OCI-LY7 (cell line): ENCODE measurements around the gene CRHR2. TPM values are rescaled to one million over a fixed set of nuclear protein-coding genes. Genes with fewer than 3 reads are reported as not detected.

ENCODE experiments used
- BruUV-seq: library from RNA; stranded (reverse); fragments of 400-500 nt; replicated peaks from 2 replicates; lab custom pipeline; 2021; lab: Mats Ljungman, UMichigan
- CTCF ChIA-PET: fragments of 300-600 bp; sonication (Branson Sonifier 250); formaldehyde crosslinking; loops from one replicate; lab custom pipeline; 2022; ENCODE audit warnings: antibody characterized with exemption; ENCODE audit not compliant: unreplicated experiment; lab: Charles Lee
- POLR2A ChIA-PET: fragments of 300-600 bp; sonication (Branson Sonifier 250); formaldehyde crosslinking; loops from one replicate; lab custom pipeline; 2022; ENCODE audit warnings: antibody characterized with exemption; lab: Charles Lee
- DNase-seq: peaks from one replicate; pipeline ENCODE4 v3.0.0-alpha.2; 2015; ENCODE audit warnings: low spot score
- H2AFZ ChIP-seq: fragments of 200-600 bp; sonication (generic), shearing (Covaris generic); 2 replicates; pipeline ENCODE4 v1.6.1; 2014; ENCODE audit warnings: mild to moderate bottlenecking, antibody characterized with exemption, low read length, moderate library complexity
- H3K27ac ChIP-seq: fragments of 200-600 bp; sonication (generic); 2 replicates; pipeline ENCODE4 v1.5.1; 2014; ENCODE audit warnings: mixed run types, low read depth, mild to moderate bottlenecking, moderate library complexity, low read length, inconsistent platforms; ENCODE audit not compliant: poor library complexity, severe bottlenecking
- H3K36me3 ChIP-seq: fragments of 200-600 bp; sonication (generic); 2 replicates; pipeline ENCODE4 v1.6.1; 2014; ENCODE audit warnings: mild to moderate bottlenecking, antibody characterized with exemption, low read length, moderate library complexity, mixed read lengths; ENCODE audit not compliant: insufficient read depth
- H3K4me1 ChIP-seq: fragments of 200-600 bp; sonication (generic); 2 replicates; pipeline ENCODE4 v1.5.1; 2014; ENCODE audit warnings: mild to moderate bottlenecking, low read length; ENCODE audit not compliant: insufficient read depth, poor library complexity, severe bottlenecking
- H3K4me2 ChIP-seq: fragments of 200-600 bp; sonication (generic); 2 replicates; pipeline ENCODE4 v1.6.1; 2014; ENCODE audit warnings: mild to moderate bottlenecking, low read length
- H3K4me3 ChIP-seq: fragments of 200-600 bp; sonication (generic); 2 replicates; pipeline ENCODE4 v1.5.1; 2014; ENCODE audit warnings: mild to moderate bottlenecking, low read depth, low read length; ENCODE audit not compliant: poor library complexity, severe bottlenecking
- H3K79me2 ChIP-seq: fragments of 200-600 bp; sonication (generic); 2 replicates; pipeline ENCODE4 v1.6.1; 2016; ENCODE audit warnings: low read depth, mild to moderate bottlenecking, low read length, moderate library complexity, mixed read lengths; ENCODE audit not compliant: insufficient read depth
- H3K9me2 ChIP-seq: fragments of 200-600 bp; sonication (generic); 2 replicates; pipeline ENCODE4 v1.6.1; 2016; ENCODE audit warnings: mild to moderate bottlenecking, low read length, mixed read lengths; ENCODE audit not compliant: insufficient read depth
- H3K9me3 ChIP-seq: fragments of 200-600 bp; sonication (generic); 2 replicates; pipeline ENCODE4 v1.6.1; 2014; ENCODE audit warnings: mild to moderate bottlenecking, mixed run types, low read length, mixed read lengths
- H4K20me1 ChIP-seq: fragments of 200-600 bp; sonication (generic); 2 replicates; pipeline ENCODE4 v1.6.1; 2014; ENCODE audit warnings: mild to moderate bottlenecking, antibody characterized with exemption, low read length, moderate library complexity, mixed read lengths; ENCODE audit not compliant: insufficient read depth
- CTCF ChIP-seq: fragments of 200-600 bp; sonication (generic); conservative IDR thresholded peaks from 2 replicates; pipeline ENCODE4 v1.5.1; 2014; ENCODE audit warnings: mild to moderate bottlenecking, antibody characterized with exemption, low read length, moderate library complexity, mixed read lengths
- EZH2phosphoT487 ChIP-seq: fragments of 200-600 bp; sonication (generic); IDR thresholded peaks from 2 replicates; pipeline ENCODE4 v1.6.1; 2018; ENCODE audit warnings: low read depth, borderline replicate concordance, mild to moderate bottlenecking, mixed run types, antibody characterized with exemption, low read length, moderate library complexity, mixed read lengths
- intact Hi-C: fragments of 100-400 bp; cut with micrococcal nuclease; formaldehyde crosslinking; loops from one replicate; pipeline ENCODE4 v1.10.0; 2022; ENCODE audit not compliant: unreplicated experiment
- total RNA-seq, 2 experiments: library from RNA; depleted of rRNA in 1 of 2; stranded (reverse); fragments of >200 nt in 1 of 2; shearing (Covaris generic) in 1 of 2; gene quantifications; 2 replicates each; pipeline ENCODE4 v1.2.3, GENCODE V29; 2014 to 2022

The CRHR2 gene
- total RNA-seq, 2 experiments from 2014 or later = not detected

- ChIA-PET POLR2A (interaction anchor here (0.5 to 1.0 kb wide), 6 partner anchors 11 to 111 kb away, joined by 3 to 4 read pairs (median 3); no protein-coding TSS in a partner anchor), CTCF (no interaction called here)
- no peaks in the 10 kb centered on the region for H3K9me2 ChIP-seq
- peaks cover 68% of the 10 kb centered on the region for H3K36me3 ChIP-seq
- H4K20me1 ChIP-seq = no peaks in the 10 kb centered on the region
- no peak for DNase-seq
- no peak overlapping the region for H3K27ac ChIP-seq
- no peak overlapping the region for H3K4me3 ChIP-seq
- H3K4me1 ChIP-seq = peaks cover 16% of the 10 kb centered on the region
- H3K9me3 ChIP-seq = peaks cover 8% of the 10 kb centered on the region; the same call in 1 of the 2 replicates
- no peak overlapping the region for H3K4me2 ChIP-seq
- TF ChIP-seq EZH2phosphoT487 (no peak), CTCF (no peak)
- H2AFZ ChIP-seq = no peak overlapping the region
- no TSS peak for BruUV-seq
- H3K79me2 ChIP-seq = peaks cover 5% of the 10 kb centered on the region; the same call in 1 of the 2 replicates
- intact Hi-C loops = loop anchor here (10.0 kb wide), 1 partner anchor 110 kb away; no protein-coding TSS in a partner anchor
These were observed 47.5 kb downstream of the CRHR2 start for GRCh38 chr7:30634634-30635201.

GRCh38 chr7:30634193-30634626, 48.0 kb downstream of the CRHR2 start:
- Histone ChIP-seq H3K9me2 (no peaks in the 10 kb centered on the region), H3K4me3 (no peak overlapping the region), H3K36me3 (peaks cover 73% of the 10 kb centered on the region), H3K4me2 (no peak overlapping the region), H2AFZ (no peak overlapping the region), H3K79me2 (peaks cover 5% of the 10 kb centered on the region; the same call in 1 of the 2 replicates), H3K9me3 (peaks cover 8% of the 10 kb centered on the region; the same call in 1 of the 2 replicates), H3K4me1 (peaks cover 17% of the 10 kb centered on the region), H3K27ac (no peak overlapping the region), H4K20me1 (0 out of 2 replicates have a peak, but pooled peaks cover 2% of the 10 kb centered on the region)
- no peak for TF ChIP-seq CTCF
- TF ChIP-seq EZH2phosphoT487 = no peak
- ChIA-PET POLR2A (interaction anchor here (0.5 to 1.0 kb wide), 4 partner anchors 11 to 110 kb away, joined by 3 to 4 read pairs (median 3); no protein-coding TSS in a partner anchor), CTCF (no interaction called here)
- DNase-seq = no peak
- no TSS peak for BruUV-seq
- intact Hi-C loops = loop anchor here (10.0 kb wide), 1 partner anchor 111 kb away; no protein-coding TSS in a partner anchor

GRCh38 chr7:30633223-30633622, 49.0 kb downstream of the CRHR2 start:
- Histone ChIP-seq H3K4me1 (peaks cover 17% of the 10 kb centered on the region), H3K4me2 (no peak overlapping the region), H3K9me2 (no peaks in the 10 kb centered on the region), H4K20me1 (0 out of 2 replicates have a peak, but pooled peaks cover 3% of the 10 kb centered on the region), H3K36me3 (peaks cover 83% of the 10 kb centered on the region), H3K27ac (no peak overlapping the region), H3K4me3 (no peak overlapping the region), H3K79me2 (peaks cover 5% of the 10 kb centered on the region; the same call in 1 of the 2 replicates), H2AFZ (no peak overlapping the region), H3K9me3 (peaks cover 8% of the 10 kb centered on the region; the same call in 1 of the 2 replicates)
- TF ChIP-seq EZH2phosphoT487 (no peak), CTCF (no peak)
- intact Hi-C loops = loop anchor here (10.0 kb wide), 1 partner anchor 112 kb away; no protein-coding TSS in a partner anchor
- no peak for DNase-seq
- ChIA-PET CTCF (interaction anchor here (0.6 kb wide), 1 partner anchor 53 kb away, joined by 3 read pairs; no protein-coding TSS in a partner anchor), POLR2A (interaction anchor here (0.7 to 1.0 kb wide), 2 partner anchors 13 to 24 kb away, joined by 3 read pairs; no protein-coding TSS in a partner anchor)
- BruUV-seq = no TSS peak
